MCF 10A (cell line): ENCODE measurements around the gene TTC9B. TPM values are rescaled to one million over a fixed set of nuclear protein-coding genes. Genes with fewer than 3 reads are reported as not detected.

Experiments
- BruUV-seq: library from RNA; stranded (reverse); fragments of 400-500 nt; replicated peaks from 2 replicates; lab custom pipeline; 2021; lab: Mats Ljungman, UMichigan
- CTCF ChIA-PET: fragments of 300-600 bp; sonication (Branson Sonifier 250); formaldehyde crosslinking; extraction: SDS; loops from one replicate; lab custom pipeline; 2021; ENCODE audit warnings: antibody characterized with exemption, inconsistent platforms; lab: Yijun Ruan, JAX
- POLR2A ChIA-PET: fragments of 300-600, 350-650 bp; sonication (Branson Sonifier 250); formaldehyde crosslinking; extraction: SDS; loops from one replicate; lab custom pipeline; 2020; ENCODE audit warnings: antibody characterized with exemption, inconsistent platforms; lab: Yijun Ruan, JAX
- DNase-seq: peaks from one replicate; pipeline ENCODE4 v3.0.0-alpha.2; 2018; ENCODE audit not compliant: unreplicated experiment
- H3K27ac Mint-ChIP-seq: one replicate; pipeline ENCODE4 v1.8.0; 2022; ENCODE audit warnings: mild to moderate bottlenecking, low read depth, mixed read lengths; ENCODE audit not compliant: unreplicated experiment
- H3K27me3 Mint-ChIP-seq: one replicate; pipeline ENCODE4 v1.8.0; 2022; ENCODE audit warnings: mixed read lengths; ENCODE audit not compliant: insufficient read depth, unreplicated experiment
- H3K36me3 Mint-ChIP-seq: one replicate; pipeline ENCODE4 v1.8.0; 2022; ENCODE audit warnings: mild to moderate bottlenecking, moderate library complexity, mixed read lengths; ENCODE audit not compliant: insufficient read depth, unreplicated experiment
- H3K4me1 Mint-ChIP-seq: one replicate; pipeline ENCODE4 v1.8.0; 2022; ENCODE audit warnings: mixed read lengths; ENCODE audit not compliant: insufficient read depth, unreplicated experiment
- H3K4me3 Mint-ChIP-seq: one replicate; pipeline ENCODE4 v1.8.0; 2022; ENCODE audit warnings: mild to moderate bottlenecking, moderate library complexity, mixed read lengths; ENCODE audit not compliant: unreplicated experiment
- H3K9me3 Mint-ChIP-seq: one replicate; pipeline ENCODE4 v1.8.0; 2022; ENCODE audit warnings: mixed read lengths; ENCODE audit not compliant: unreplicated experiment
- intact Hi-C: fragments of 100-400 bp; cut with micrococcal nuclease; formaldehyde crosslinking; loops from 2 replicates; pipeline ENCODE4 v1.14.1; 2022
- total RNA-seq: library from RNA; stranded (reverse); gene quantifications from 2 replicates; pipeline ENCODE4 v1.2.3, GENCODE V29; 2022
- TF ChIP-seq, protein P1 (sequence below): fragments of 200-600 bp; IDR thresholded peaks from one replicate; pipeline ENCODE4 v1.8.0; 2022; ENCODE audit warnings: antibody characterized with exemption, mild to moderate bottlenecking; ENCODE audit not compliant: unreplicated experiment

Gene TTC9B
- total RNA-seq, 1 experiment from 2014 or later, result not detected

DNA sequence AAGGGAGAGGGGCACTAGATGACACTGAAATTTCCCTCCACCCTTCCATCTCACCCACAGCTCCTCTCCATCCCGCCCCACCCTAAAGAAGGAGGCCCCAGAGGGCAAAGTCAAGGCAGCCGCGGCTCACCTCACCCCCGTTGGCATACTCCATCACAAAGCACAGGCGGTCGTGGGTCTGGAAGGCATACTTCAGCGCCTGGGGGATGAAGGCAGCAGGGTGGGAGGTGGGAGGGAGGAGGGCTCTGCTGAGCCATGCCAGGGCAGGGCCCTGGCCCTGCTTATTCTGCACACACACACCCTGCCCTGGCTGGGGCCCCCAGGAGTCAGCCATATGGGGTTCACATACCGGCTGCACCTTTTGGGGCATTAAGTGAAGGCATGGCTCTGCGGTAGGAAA, 20.6 kb upstream of the TTC9B start:
- no peak overlapping the region for H3K4me3 Mint-ChIP-seq
- ChIA-PET POLR2A (interaction anchor here (0.6 kb wide), 1 partner anchor 483 kb away, joined by 4 read pairs; no protein-coding TSS in a partner anchor), CTCF (interaction anchor here (0.6 kb wide), 1 partner anchor 47 kb away, joined by 3 read pairs; no protein-coding TSS in a partner anchor)
- DNase-seq, result no peak
- intact Hi-C loops, result no loop called here
- no peaks in the 10 kb centered on the region for H3K27me3 Mint-ChIP-seq
- no peaks in the 10 kb centered on the region for H3K9me3 Mint-ChIP-seq
- TF ChIP-seq, protein P1, sequence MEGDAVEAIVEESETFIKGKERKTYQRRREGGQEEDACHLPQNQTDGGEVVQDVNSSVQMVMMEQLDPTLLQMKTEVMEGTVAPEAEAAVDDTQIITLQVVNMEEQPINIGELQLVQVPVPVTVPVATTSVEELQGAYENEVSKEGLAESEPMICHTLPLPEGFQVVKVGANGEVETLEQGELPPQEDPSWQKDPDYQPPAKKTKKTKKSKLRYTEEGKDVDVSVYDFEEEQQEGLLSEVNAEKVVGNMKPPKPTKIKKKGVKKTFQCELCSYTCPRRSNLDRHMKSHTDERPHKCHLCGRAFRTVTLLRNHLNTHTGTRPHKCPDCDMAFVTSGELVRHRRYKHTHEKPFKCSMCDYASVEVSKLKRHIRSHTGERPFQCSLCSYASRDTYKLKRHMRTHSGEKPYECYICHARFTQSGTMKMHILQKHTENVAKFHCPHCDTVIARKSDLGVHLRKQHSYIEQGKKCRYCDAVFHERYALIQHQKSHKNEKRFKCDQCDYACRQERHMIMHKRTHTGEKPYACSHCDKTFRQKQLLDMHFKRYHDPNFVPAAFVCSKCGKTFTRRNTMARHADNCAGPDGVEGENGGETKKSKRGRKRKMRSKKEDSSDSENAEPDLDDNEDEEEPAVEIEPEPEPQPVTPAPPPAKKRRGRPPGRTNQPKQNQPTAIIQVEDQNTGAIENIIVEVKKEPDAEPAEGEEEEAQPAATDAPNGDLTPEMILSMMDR, result no peak
- no TSS peak for BruUV-seq
- H3K36me3 Mint-ChIP-seq, result peaks cover 65% of the 10 kb centered on the region
- no peak overlapping the region for H3K27ac Mint-ChIP-seq
- H3K4me1 Mint-ChIP-seq, result no peaks in the 10 kb centered on the region

DNA sequence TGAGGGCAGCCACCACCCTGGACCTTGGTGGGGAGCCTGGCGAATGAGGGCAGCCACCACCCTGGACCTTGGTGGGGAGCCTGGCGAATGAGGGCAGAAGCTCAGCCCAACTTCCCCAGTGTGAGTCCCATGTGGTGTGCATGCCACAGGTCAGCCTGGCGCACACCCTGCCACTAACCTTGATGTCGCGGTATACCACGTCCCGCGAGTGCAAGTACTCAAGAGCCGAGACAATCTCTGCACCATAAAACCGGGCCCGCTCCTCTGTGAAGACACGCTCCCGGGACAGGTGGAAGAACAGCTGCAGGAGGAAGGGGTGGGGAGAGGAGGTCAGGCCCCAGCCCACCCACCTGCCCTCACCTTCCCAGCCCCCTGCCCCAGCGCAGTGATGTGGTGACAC, 19.6 kb upstream of the TTC9B start:
- TF ChIP-seq, protein P1, result no peak
- no peak overlapping the region for H3K4me3 Mint-ChIP-seq
- no peak overlapping the region for H3K27ac Mint-ChIP-seq
- H3K4me1 Mint-ChIP-seq, result no peaks in the 10 kb centered on the region
- BruUV-seq, result no TSS peak
- CTCF ChIA-PET, result interaction anchor here (0.7 kb wide), 1 partner anchor 24 kb away, joined by 3 read pairs; no protein-coding TSS in a partner anchor
- POLR2A ChIA-PET, result no interaction called here
- DNase-seq, result no peak
- H3K36me3 Mint-ChIP-seq, result peaks cover 75% of the 10 kb centered on the region
- H3K27me3 Mint-ChIP-seq, result no peaks in the 10 kb centered on the region
- intact Hi-C loops, result no loop called here
- H3K9me3 Mint-ChIP-seq, result no peaks in the 10 kb centered on the region

DNA sequence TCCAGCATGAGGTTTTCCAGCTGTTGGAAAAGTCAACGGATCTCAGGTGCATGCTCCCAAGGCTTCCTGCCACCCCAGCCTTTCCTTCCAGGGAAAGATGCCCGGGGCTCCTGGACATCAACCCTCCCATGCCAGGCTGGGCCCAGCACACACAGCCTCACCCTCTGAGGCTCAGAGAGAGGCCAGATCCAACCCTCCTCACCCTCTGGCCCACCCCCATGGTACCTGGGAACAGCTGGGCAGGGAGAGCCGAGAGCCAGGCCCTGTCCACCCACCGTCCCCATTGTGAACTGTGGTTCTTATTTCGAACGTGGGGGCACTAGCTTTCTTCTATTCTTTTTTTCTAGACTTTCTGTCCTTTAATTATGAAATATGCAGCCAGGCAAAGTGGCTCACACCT, 18.2 kb upstream of the TTC9B start:
- H3K27ac Mint-ChIP-seq, result no peak overlapping the region
- BruUV-seq, result no TSS peak
- ChIA-PET POLR2A (no interaction called here), CTCF (interaction anchor here (0.9 to 1.1 kb wide), 3 partner anchors 9 to 24 kb away, joined by 3 read pairs; no protein-coding TSS in a partner anchor)
- TF ChIP-seq, protein P1, result no peak
- intact Hi-C loops, result no loop called here
- H3K4me1 Mint-ChIP-seq, result no peaks in the 10 kb centered on the region
- H3K9me3 Mint-ChIP-seq, result no peaks in the 10 kb centered on the region
- no peak for DNase-seq
- H3K27me3 Mint-ChIP-seq, result no peaks in the 10 kb centered on the region
- H3K4me3 Mint-ChIP-seq, result no peak overlapping the region
- peaks cover 75% of the 10 kb centered on the region for H3K36me3 Mint-ChIP-seq

DNA sequence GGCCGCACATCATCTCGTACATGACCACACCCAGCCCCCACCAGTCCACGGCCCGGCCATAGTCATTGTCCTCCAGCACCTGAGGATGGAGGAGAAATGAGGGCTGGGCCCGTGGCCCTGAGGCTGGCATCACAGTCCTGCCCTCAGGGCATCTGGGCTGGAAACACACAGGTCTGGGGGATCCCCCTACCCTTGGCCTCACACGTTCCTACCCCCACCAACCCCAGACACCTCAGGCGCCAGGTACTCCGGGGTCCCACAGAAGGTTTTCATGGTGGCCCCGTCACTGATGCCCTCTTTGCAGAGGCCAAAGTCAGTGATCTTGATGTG, 17.8 kb upstream of the TTC9B start:
- ChIA-PET POLR2A (no interaction called here), CTCF (interaction anchor here (0.9 to 1.1 kb wide), 3 partner anchors 8 to 23 kb away, joined by 3 read pairs; no protein-coding TSS in a partner anchor)
- H3K27ac Mint-ChIP-seq, result no peak overlapping the region
- H3K36me3 Mint-ChIP-seq, result peaks cover 72% of the 10 kb centered on the region
- H3K4me3 Mint-ChIP-seq, result no peak overlapping the region
- BruUV-seq, result no TSS peak
- no peak for DNase-seq
- H3K27me3 Mint-ChIP-seq, result no peaks in the 10 kb centered on the region
- intact Hi-C loops, result no loop called here
- no peaks in the 10 kb centered on the region for H3K4me1 Mint-ChIP-seq
- H3K9me3 Mint-ChIP-seq, result no peaks in the 10 kb centered on the region
- TF ChIP-seq, protein P1, result no peak
